RWPE2 (cell line): ENCODE measurements around the gene IL1RAPL2.

Experiments
- ATAC-seq: fragments of 200-7000 bp; cut with Tn5 transposase; 3 replicates; pipeline ENCODE4 v1.9.1; 2021; ENCODE audit warnings: low read depth
- DNase-seq: peaks from one replicate; pipeline ENCODE4 v3.0.0-alpha.2; 2020; ENCODE audit warnings: low spot score
- H3K27ac ChIP-seq: fragments of 450-650 bp; 2 replicates; pipeline ENCODE4 v1.5.1; 2017; ENCODE audit warnings: mild to moderate bottlenecking; ENCODE audit not compliant: poor library complexity, severe bottlenecking
- H3K27me3 ChIP-seq: fragments of 250-450 bp; sonication (Bioruptor Pico); 2 replicates; pipeline ENCODE4 v1.5.1; 2021; ENCODE audit warnings: mild to moderate bottlenecking, moderate library complexity; ENCODE audit not compliant: insufficient read depth, poor library complexity, severe bottlenecking
- H3K36me3 ChIP-seq: fragments of 250-450 bp; sonication (Bioruptor Pico); 2 replicates; pipeline ENCODE4 v1.5.1; 2020; ENCODE audit warnings: low read depth, mild to moderate bottlenecking, moderate library complexity
- H3K4me1 ChIP-seq: fragments of 250-450 bp; sonication (Bioruptor Pico); 2 replicates; pipeline ENCODE4 v1.5.1; 2021; ENCODE audit warnings: mild to moderate bottlenecking, moderate library complexity; ENCODE audit not compliant: insufficient read depth, poor library complexity, severe bottlenecking
- H3K4me3 ChIP-seq: fragments of 250-450 bp; sonication (Bioruptor Pico); 2 replicates; pipeline ENCODE4 v1.5.1; 2021; ENCODE audit warnings: mild to moderate bottlenecking, moderate library complexity; ENCODE audit not compliant: severe bottlenecking
- H3K9me3 ChIP-seq: fragments of 250-450 bp; sonication (Bioruptor Pico); 2 replicates; pipeline ENCODE4 v1.5.1; 2021; ENCODE audit warnings: mild to moderate bottlenecking, moderate library complexity; ENCODE audit not compliant: severe bottlenecking
- CTCF ChIP-seq: fragments of 450-650 bp; IDR thresholded peaks from one replicate; pipeline ENCODE4 v1.5.1; 2017; ENCODE audit warnings: mild to moderate bottlenecking, moderate library complexity; ENCODE audit not compliant: poor library complexity, severe bottlenecking

The IL1RAPL2 gene

GRCh38 chrX:105694839-105695238, 1128.8 kb downstream of the IL1RAPL2 start:
- H3K27ac ChIP-seq, result peak overlapping the region; percentile 30
- H3K27me3 ChIP-seq, result no peaks in the 10 kb centered on the region
- TF ChIP-seq CTCF, result no peak
- ATAC-seq, result no peak
- H3K4me3 ChIP-seq, result no peak overlapping the region
- H3K4me1 ChIP-seq, result peaks cover 10% of the 10 kb centered on the region
- H3K9me3 ChIP-seq, result no peaks in the 10 kb centered on the region
- DNase-seq, result no peak
- no peaks in the 10 kb centered on the region for H3K36me3 ChIP-seq

GRCh38 chrX:105695451-105695850, 1129.5 kb downstream of the IL1RAPL2 start:
- Histone ChIP-seq H3K27ac (peak overlapping the region; percentile 30), H3K4me1 (peaks cover 10% of the 10 kb centered on the region), H3K4me3 (no peak overlapping the region), H3K9me3 (no peaks in the 10 kb centered on the region), H3K27me3 (no peaks in the 10 kb centered on the region), H3K36me3 (no peaks in the 10 kb centered on the region)
- TF ChIP-seq CTCF, result no peak
- ATAC-seq, result peak; percentile 98
- DNase-seq, result no peak

- no peak for TF ChIP-seq CTCF
- Histone ChIP-seq H3K27me3 (no peaks in the 10 kb centered on the region), H3K4me1 (peaks cover 15% of the 10 kb centered on the region), H3K36me3 (no peaks in the 10 kb centered on the region), H3K9me3 (no peaks in the 10 kb centered on the region), H3K27ac (no peak overlapping the region), H3K4me3 (no peak overlapping the region)
- DNase-seq (no peak), ATAC-seq (no peak)
Observed at GRCh38 chrX:105696870-105697269, 1130.9 kb downstream of the IL1RAPL2 start.

GRCh38 chrX:105697984-105698781, 1132.2 kb downstream of the IL1RAPL2 start:
- Histone ChIP-seq H3K9me3 (no peaks in the 10 kb centered on the region), H3K36me3 (no peaks in the 10 kb centered on the region), H3K4me3 (no peak overlapping the region), H3K27ac (no peak overlapping the region), H3K27me3 (no peaks in the 10 kb centered on the region), H3K4me1 (peaks cover 18% of the 10 kb centered on the region)
- TF ChIP-seq CTCF, result no peak
- no peak for ATAC-seq
- no peak for DNase-seq

- no peak for TF ChIP-seq CTCF
- Histone ChIP-seq H3K27ac (no peak overlapping the region), H3K9me3 (no peaks in the 10 kb centered on the region), H3K36me3 (no peaks in the 10 kb centered on the region), H3K27me3 (no peaks in the 10 kb centered on the region), H3K4me1 (peaks cover 12% of the 10 kb centered on the region), H3K4me3 (no peak overlapping the region)
- ATAC-seq (no peak), DNase-seq (no peak)
Observed at GRCh38 chrX:105700331-105700730, 1134.3 kb downstream of the IL1RAPL2 start.
